ENCODE measurements around the gene CLEC3A.

Gene CLEC3A

DNA sequence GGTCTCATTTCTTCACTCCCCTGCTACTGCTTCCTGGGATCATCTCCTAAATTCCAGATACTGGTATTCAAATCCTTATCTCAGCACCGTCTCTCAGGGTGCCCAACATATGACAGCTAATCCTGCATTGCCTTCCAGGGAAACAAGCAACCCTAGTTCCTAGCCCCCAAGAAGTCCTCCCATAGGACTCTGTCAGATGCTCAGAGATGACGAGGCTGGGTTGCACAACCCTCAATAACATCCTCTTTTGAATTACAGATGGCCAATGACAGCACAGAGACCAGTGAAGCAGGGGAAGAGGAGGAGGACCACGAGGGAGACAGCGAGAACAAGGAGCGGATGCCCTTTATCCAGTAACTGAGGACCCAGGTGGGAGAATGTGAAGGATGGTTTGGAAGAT is 45.0 kb upstream of the CLEC3A start:
- Histone ChIP-seq H3K27me3 (ENCODE audit: control insufficient read depth, low read length) (no peaks in the 10 kb centered on the region), H3K9me2 (replicated peaks; ENCODE audit: control insufficient read depth, low read length) (no peaks in the 10 kb centered on the region), H3K36me3 (ENCODE audit: control insufficient read depth, low read length) (no peaks in the 10 kb centered on the region), H3K4me1 (ENCODE audit: control insufficient read depth, low read length) (no peaks in the 10 kb centered on the region), H3K9me3 (ENCODE audit: control insufficient read depth, insufficient read depth, low read length) (no peaks in the 10 kb centered on the region), H3K27ac (ENCODE audit: low read depth, low read length) (no peak overlapping the region), H3K4me2 (ENCODE audit: low read length) (no peak overlapping the region), H3F3A (ENCODE audit: control insufficient read depth, insufficient read depth) (no peaks in the 10 kb centered on the region), H3K79me2 (ENCODE audit: control insufficient read depth, low read length) (no peaks in the 10 kb centered on the region), H3K4me3 (ENCODE audit: low read length) (no peak overlapping the region), H4K20me1 (ENCODE audit: control insufficient read depth, insufficient read depth, low read depth, low read length) (no peaks in the 10 kb centered on the region)
- no peak for TF ChIP-seq EZH2phosphoT487 (IDR thresholded peaks at IDR 0.05; ENCODE audit: borderline replicate concordance, low read length)

DNA sequence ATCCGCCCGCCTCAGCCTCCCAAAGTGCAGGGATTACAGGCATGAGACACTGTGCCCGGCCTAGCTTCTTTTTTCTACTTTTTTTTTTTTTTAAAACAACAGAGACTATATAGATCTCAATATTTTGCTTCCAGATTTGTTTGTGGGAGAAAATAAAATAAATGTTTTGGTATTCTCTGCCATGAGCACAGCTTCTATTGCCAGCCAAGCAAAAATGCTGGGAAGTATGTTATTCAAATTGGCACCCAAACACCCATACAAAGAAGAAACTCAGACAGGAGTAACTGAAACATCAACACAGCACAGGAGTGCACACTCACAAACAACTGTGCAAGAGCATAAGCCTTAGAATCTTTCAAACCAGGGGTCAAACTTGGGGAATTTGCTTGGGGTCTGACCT is 37.2 kb upstream of the CLEC3A start:
- Histone ChIP-seq H3K4me1 (ENCODE audit: control insufficient read depth, low read length) (no peaks in the 10 kb centered on the region), H3F3A (ENCODE audit: control insufficient read depth, insufficient read depth) (no peaks in the 10 kb centered on the region), H3K27me3 (ENCODE audit: control insufficient read depth, low read length) (no peaks in the 10 kb centered on the region; the same call in 1 of the 2 replicates), H3K36me3 (ENCODE audit: control insufficient read depth, low read length) (no peaks in the 10 kb centered on the region), H3K4me3 (ENCODE audit: low read length) (no peak overlapping the region), H3K9me3 (ENCODE audit: control insufficient read depth, insufficient read depth, low read length) (no peaks in the 10 kb centered on the region), H3K4me2 (ENCODE audit: low read length) (no peak overlapping the region), H3K79me2 (ENCODE audit: control insufficient read depth, low read length) (no peaks in the 10 kb centered on the region), H4K20me1 (ENCODE audit: control insufficient read depth, insufficient read depth, low read depth, low read length) (no peaks in the 10 kb centered on the region), H3K27ac (ENCODE audit: low read depth, low read length) (no peak overlapping the region), H3K9me2 (replicated peaks; ENCODE audit: control insufficient read depth, low read length) (no peaks in the 10 kb centered on the region)
- TF ChIP-seq, protein P1, sequence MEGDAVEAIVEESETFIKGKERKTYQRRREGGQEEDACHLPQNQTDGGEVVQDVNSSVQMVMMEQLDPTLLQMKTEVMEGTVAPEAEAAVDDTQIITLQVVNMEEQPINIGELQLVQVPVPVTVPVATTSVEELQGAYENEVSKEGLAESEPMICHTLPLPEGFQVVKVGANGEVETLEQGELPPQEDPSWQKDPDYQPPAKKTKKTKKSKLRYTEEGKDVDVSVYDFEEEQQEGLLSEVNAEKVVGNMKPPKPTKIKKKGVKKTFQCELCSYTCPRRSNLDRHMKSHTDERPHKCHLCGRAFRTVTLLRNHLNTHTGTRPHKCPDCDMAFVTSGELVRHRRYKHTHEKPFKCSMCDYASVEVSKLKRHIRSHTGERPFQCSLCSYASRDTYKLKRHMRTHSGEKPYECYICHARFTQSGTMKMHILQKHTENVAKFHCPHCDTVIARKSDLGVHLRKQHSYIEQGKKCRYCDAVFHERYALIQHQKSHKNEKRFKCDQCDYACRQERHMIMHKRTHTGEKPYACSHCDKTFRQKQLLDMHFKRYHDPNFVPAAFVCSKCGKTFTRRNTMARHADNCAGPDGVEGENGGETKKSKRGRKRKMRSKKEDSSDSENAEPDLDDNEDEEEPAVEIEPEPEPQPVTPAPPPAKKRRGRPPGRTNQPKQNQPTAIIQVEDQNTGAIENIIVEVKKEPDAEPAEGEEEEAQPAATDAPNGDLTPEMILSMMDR (IDR thresholded peaks at IDR 0.05; ENCODE audit: low read depth, low read length, poor library complexity, severe bottlenecking) = no peak

DNA sequence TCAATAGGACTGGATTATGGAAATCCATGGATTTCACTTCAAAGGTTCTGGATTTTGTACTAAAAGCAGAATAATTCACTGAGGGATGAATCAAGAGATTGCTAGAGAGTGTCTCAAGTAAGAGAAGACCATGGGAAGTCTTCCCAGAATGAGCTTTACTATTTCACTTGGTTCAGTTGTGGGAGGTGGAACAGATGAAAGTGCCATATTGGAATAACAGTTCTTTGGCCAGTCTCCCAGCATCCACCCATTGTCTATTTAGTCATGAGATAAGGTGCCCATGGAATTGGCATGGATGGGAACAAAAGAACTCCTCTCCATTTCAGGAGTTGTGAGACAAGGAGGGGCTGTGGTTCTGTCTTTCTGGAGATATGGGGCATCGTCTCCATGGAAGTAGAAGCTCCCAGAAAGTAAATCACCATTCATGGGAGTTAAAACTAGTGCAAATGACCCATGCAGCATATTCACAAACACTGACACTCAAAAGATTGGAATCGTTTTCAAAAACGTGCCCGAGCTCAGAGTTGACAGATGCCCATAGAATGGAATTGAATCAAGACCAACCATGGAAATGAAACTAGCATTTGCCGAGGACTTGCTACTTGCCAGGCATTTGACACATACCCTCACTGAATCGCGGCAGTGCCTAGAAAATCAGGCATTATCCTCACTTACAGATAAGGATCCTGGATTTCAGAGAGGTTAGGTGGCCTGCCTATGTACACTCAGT is 36.2 kb upstream of the CLEC3A start:
- H4K20me1 ChIP-seq (ENCODE audit: control insufficient read depth, insufficient read depth, low read depth, low read length) = no peaks in the 10 kb centered on the region
- no peaks in the 10 kb centered on the region for H3K79me2 ChIP-seq (ENCODE audit: control insufficient read depth, low read length)
- no peak overlapping the region for H3K4me3 ChIP-seq (ENCODE audit: low read length)
- no peaks in the 10 kb centered on the region for H3K9me2 ChIP-seq (replicated peaks; ENCODE audit: control insufficient read depth, low read length)
- no peaks in the 10 kb centered on the region for H3K9me3 ChIP-seq (ENCODE audit: control insufficient read depth, insufficient read depth, low read length)
- no peak overlapping the region for H3K27ac ChIP-seq (ENCODE audit: low read depth, low read length)
- no peak for TF ChIP-seq EZH2phosphoT487 (IDR thresholded peaks at IDR 0.05; ENCODE audit: borderline replicate concordance, low read length)
- TF ChIP-seq, protein P1 (IDR thresholded peaks at IDR 0.05; ENCODE audit: low read depth, low read length, poor library complexity, severe bottlenecking) = no peak
- H3F3A ChIP-seq (ENCODE audit: control insufficient read depth, insufficient read depth) = no peaks in the 10 kb centered on the region
- no peaks in the 10 kb centered on the region; the same call in 1 of the 2 replicates for H3K27me3 ChIP-seq (ENCODE audit: control insufficient read depth, low read length)
- H3K36me3 ChIP-seq (ENCODE audit: control insufficient read depth, low read length) = no peaks in the 10 kb centered on the region
- H3K4me1 ChIP-seq (ENCODE audit: control insufficient read depth, low read length) = no peaks in the 10 kb centered on the region
- no peak overlapping the region for H3K4me2 ChIP-seq (ENCODE audit: low read length)

DNA sequence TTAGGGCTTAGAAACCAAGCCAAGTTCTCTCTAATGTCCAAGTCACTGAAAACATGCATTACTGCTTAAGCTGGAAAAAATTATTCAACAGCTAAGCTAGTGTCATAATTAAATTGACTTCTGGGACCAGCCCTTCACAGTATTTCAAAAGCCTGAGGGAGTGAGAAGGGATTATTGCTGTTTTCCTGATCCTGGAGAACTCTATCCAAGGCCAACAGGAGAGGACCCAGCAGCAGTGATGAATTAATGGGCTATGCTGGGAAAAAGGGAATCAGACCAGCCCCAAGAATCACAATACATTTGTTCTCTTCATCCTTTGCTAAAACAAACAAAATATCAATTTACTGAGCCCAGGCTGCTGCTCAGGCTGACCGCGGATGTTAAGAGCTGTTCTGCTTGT is 34.5 kb upstream of the CLEC3A start:
- H3K9me3 ChIP-seq (ENCODE audit: control insufficient read depth, insufficient read depth, low read length) = no peaks in the 10 kb centered on the region
- H4K20me1 ChIP-seq (ENCODE audit: control insufficient read depth, insufficient read depth, low read depth, low read length) = no peaks in the 10 kb centered on the region
- no peaks in the 10 kb centered on the region for H3K79me2 ChIP-seq (ENCODE audit: control insufficient read depth, low read length)
- H3F3A ChIP-seq (ENCODE audit: control insufficient read depth, insufficient read depth) = no peaks in the 10 kb centered on the region
- H3K27me3 ChIP-seq (ENCODE audit: control insufficient read depth, low read length) = no peaks in the 10 kb centered on the region; the same call in 1 of the 2 replicates
- no peaks in the 10 kb centered on the region for H3K4me1 ChIP-seq (ENCODE audit: control insufficient read depth, low read length)
- H3K36me3 ChIP-seq (ENCODE audit: control insufficient read depth, low read length) = no peaks in the 10 kb centered on the region
- H3K27ac ChIP-seq (ENCODE audit: low read depth, low read length) = no peak overlapping the region
- no peaks in the 10 kb centered on the region for H3K9me2 ChIP-seq (replicated peaks; ENCODE audit: control insufficient read depth, low read length)
- H3K4me2 ChIP-seq (ENCODE audit: low read length) = no peak overlapping the region
- TF ChIP-seq, protein P1 (IDR thresholded peaks at IDR 0.05; ENCODE audit: low read depth, low read length, poor library complexity, severe bottlenecking) = no peak
- TF ChIP-seq EZH2phosphoT487 (IDR thresholded peaks at IDR 0.05; ENCODE audit: borderline replicate concordance, low read length) = no peak
- no peak overlapping the region for H3K4me3 ChIP-seq (ENCODE audit: low read length)
